ENCODE data around the gene TMEM183A. TPM values are rescaled to one million over a fixed set of nuclear protein-coding genes. Genes with fewer than 3 reads are reported as not detected.

TMEM183A gene
- total RNA-seq, 4 donors from 2014 or later, result 48.8 to 69.3 (median 61.1) TPM

DNA sequence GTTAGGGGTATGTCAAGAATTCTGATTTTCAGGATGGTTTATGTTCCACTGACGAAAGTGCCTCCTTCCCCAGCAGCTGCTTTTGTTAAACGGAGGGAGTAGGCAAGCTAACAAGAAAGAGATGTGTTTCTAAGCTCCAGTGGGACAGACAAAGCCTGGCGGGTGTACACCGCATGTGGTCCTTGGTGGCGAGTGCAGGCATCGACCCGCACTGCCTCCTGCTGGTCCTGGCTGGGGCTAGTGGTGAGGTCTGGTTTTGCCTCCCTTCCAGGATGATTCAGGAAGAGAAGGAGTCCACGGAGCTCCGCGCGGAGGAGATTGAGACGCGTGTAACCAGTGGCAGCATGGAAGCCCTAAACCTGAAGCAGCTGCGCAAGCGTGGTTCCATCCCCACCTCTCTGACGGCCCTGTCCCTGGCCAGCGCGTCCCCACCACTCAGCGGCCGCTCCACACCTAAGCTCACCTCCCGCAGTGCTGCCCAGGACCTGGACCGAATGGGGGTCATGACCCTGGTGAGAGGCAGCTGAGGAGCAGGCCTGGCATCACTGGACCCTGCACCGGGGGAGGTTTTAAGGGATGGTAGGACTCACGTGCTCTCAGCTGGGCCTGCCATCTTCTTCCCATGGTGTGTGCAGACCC lies 48.1 kb downstream of the TMEM183A start:
- intact Hi-C loops (cut with DNase I; ENCODE audit: low total_unique reads), result no loop called here
- no peak for DNase-seq (ENCODE audit: low spot score in 2 of 2)
- WGBS, 2 donors, result 87 to 90% methylated on average over 22 to 24 of the region's 24 CpGs
- no peak overlapping the region for H3K4me3 ChIP-seq (ENCODE audit: low read depth, poor library complexity, severe bottlenecking)
- TF ChIP-seq CTCF (IDR thresholded peaks at IDR 0.05) (no peak), POLR2A (IDR thresholded peaks at IDR 0.05) (no peak)

GRCh38 chr1:203056012-203056411 lies 48.8 kb downstream of the TMEM183A start:
- intact Hi-C loops (cut with DNase I; ENCODE audit: low total_unique reads), result no loop called here
- 85 to 89% methylated on average over 7 of the region's 7 CpGs for WGBS, 2 donors
- no peak overlapping the region for H3K4me3 ChIP-seq (ENCODE audit: low read depth, poor library complexity, severe bottlenecking)
- no peak for DNase-seq (ENCODE audit: low spot score in 2 of 2)
- TF ChIP-seq CTCF (IDR thresholded peaks at IDR 0.05), result no peak
- no peak for TF ChIP-seq POLR2A (IDR thresholded peaks at IDR 0.05)

DNA sequence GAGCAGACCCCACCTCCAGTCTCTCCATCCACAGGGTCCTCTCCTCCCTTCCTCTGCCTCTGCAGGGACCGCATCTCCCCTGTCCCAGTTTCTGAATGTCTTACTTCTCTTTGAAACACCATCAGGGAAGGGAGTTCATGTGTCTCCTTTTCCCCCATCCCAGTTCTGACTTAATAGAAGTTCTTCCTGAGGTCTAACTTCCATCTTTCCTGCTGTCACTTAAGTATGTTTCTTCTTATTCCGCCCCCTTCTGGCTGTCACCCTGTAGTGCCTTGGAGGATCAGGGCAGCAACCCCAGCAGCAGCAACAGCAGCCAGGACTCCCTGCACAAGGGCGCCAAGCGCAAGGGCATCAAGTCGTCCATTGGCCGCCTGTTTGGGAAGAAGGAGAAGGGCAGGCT lies 49.3 kb downstream of the TMEM183A start:
- H3K4me3 ChIP-seq (ENCODE audit: low read depth, poor library complexity, severe bottlenecking), result no peak overlapping the region
- no peak for DNase-seq (ENCODE audit: low spot score in 2 of 2)
- TF ChIP-seq POLR2A (IDR thresholded peaks at IDR 0.05) (no peak), CTCF (IDR thresholded peaks at IDR 0.05) (no peak)
- intact Hi-C loops (cut with DNase I; ENCODE audit: low total_unique reads), result no loop called here
- WGBS, 2 donors, result 96% methylated on average over 6 of the region's 6 CpGs

DNA sequence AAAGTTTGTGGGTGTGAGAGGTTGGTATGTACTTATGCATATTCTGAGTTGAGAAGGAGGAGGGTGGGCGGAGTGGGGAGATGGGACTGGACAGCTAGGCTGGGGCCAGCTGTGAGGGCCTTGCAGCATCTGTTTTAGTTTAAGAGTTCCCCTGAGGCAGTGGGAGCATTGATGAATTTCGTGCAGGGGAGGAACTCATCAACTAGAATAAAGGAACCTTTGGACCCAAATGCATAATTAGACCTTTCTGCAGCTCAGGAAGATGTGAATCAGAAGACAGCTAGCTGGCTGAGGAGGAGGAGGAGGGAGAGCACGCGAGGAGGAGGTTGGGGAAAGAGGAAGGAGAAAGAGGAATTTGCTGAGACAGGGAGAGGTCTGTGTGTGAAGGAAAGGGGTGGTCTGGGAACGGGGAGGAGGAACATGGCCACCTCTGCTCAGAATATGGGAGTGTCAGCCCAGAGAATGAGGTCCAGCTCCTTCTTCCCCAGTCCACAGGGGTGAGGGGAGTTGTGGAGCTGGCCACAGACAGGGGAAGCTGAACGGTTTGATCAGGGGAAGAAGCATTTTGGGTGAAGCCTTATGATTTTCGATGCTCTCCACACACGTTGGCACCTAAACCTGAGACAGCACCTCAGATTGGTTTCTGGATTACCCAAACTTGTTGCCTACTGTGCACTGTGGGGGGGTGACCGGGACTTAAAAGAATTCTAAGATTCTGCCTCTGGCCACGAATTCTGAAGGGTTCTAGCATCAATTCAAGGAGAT lies 50.9 kb downstream of the TMEM183A start:
- no peak for DNase-seq (ENCODE audit: low spot score in 2 of 2)
- H3K4me3 ChIP-seq (ENCODE audit: low read depth, poor library complexity, severe bottlenecking), result no peak overlapping the region
- intact Hi-C loops (cut with DNase I; ENCODE audit: low total_unique reads), result no loop called here
- TF ChIP-seq POLR2A (IDR thresholded peaks at IDR 0.05), result no peak
- no peak for TF ChIP-seq CTCF (IDR thresholded peaks at IDR 0.05)
- WGBS, 2 donors, result 52 to 55% methylated on average over 9 to 10 of the region's 10 CpGs

DNA sequence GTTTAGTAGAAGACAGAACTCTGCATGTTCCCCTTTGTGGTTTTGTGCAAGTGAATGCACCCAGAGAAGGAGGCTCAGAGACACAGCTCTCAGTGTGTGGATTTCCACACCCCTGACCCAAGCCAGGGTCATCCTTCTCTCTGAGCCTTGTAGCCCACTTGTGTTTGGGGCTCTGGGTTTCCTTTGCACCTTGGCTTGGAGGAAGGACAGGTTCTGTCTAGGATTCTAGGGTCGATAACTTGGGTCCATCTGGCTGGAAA lies 51.4 kb downstream of the TMEM183A start:
- intact Hi-C loops (cut with DNase I; ENCODE audit: low total_unique reads), result no loop called here
- TF ChIP-seq CTCF (IDR thresholded peaks at IDR 0.05), result no peak
- H3K4me3 ChIP-seq (ENCODE audit: low read depth, poor library complexity, severe bottlenecking), result no peak overlapping the region
- WGBS, 2 donors, result 70 to 80% methylated on average over 1 of the region's 1 CpG
- no peak for DNase-seq (ENCODE audit: low spot score in 2 of 2)

DNA sequence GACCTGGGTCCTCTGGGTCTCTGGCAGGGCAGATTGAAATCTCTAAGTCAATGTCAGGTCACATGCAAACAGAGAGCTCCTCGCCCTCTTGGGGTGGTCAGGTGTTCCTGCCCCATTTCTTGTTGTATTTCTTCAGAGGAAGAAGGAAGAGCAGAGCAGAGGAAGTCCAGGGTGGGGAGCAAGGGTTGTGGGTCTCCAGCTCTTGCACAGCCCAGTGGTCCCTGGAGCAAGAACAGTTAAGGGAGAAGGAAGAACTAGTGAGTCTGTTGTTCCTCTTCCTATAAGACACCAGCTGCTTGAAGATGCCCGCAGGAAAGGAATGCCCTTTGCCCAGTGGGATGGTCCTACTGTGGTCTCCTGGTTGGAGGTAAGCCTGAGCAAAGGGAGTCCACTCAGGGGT lies 52.3 kb downstream of the TMEM183A start:
- TF ChIP-seq CTCF (IDR thresholded peaks at IDR 0.05), result no peak
- no peak for TF ChIP-seq POLR2A (IDR thresholded peaks at IDR 0.05)
- no peak overlapping the region for H3K4me3 ChIP-seq (ENCODE audit: low read depth, poor library complexity, severe bottlenecking)
- DNase-seq (ENCODE audit: low spot score in 2 of 2), result no peak
- WGBS, 2 donors, result 81 to 92% methylated on average over 2 of the region's 2 CpGs
- intact Hi-C loops (cut with DNase I; ENCODE audit: low total_unique reads), result no loop called here

Data from lower leg skin (tissue), 4 donors.